GM19455 (cell line): ENCODE data around the gene KCNE5.
"Not testable (repeated sequence)": the region's sequence is repeated elsewhere in the genome, so short reads cannot be mapped to it uniquely, and the experiment has no call there.

ENCODE experiments used
- ATAC-seq: cut with Tn5 transposase; IDR thresholded peaks from one replicate; pipeline ENCODE4 v1.9.1; 2021; ENCODE audit not compliant: unreplicated experiment

Gene KCNE5

GRCh38 chrX:109619771-109620170 lies 5.2 kb downstream of the KCNE5 start:
- no peak for ATAC-seq

DNA sequence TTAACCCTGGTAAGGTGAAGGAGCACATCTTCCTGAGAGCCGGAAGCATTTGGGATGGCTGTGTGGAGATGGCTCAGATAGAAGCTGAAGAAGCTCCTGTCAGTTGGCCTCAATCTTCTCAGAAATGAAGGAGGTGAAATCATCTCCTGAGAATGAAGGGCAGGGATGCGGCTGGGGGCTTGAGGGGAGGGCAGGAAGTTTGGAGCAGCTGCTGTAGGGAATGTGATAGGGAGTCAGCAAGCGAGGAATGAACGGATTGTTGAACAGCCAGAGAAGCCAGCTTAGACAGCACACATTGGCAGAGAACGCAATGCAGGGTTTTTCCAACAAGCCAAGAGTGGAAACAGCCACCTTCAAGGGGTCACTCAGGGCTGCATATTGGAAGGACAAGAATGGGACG lies 10.0 kb downstream of the KCNE5 start:
- no peak for ATAC-seq

GRCh38 chrX:109601486-109601885 lies 23.5 kb downstream of the KCNE5 start:
- ATAC-seq, result no peak

DNA sequence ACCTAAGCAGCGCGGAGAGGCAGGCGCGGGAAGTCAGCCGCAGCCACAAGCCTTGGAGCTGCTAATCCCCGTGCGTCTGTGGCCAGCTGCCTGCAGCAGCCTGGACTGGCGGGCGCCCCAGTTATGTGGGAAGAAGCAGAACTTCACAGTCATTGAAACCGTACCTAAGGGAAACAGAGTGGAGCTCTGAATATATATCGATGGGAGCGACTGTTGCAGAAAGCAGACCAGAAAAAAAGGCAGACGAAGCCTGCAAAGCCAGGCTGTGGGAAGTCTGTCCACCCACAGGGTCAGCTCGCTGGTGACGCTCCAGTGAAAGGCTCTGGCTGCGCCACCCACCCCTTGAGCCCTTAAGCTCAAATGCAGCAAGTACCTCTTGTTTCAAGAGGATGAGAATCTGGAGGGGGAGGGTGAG lies 24.7 kb downstream of the KCNE5 start:
- no peak for ATAC-seq

DNA sequence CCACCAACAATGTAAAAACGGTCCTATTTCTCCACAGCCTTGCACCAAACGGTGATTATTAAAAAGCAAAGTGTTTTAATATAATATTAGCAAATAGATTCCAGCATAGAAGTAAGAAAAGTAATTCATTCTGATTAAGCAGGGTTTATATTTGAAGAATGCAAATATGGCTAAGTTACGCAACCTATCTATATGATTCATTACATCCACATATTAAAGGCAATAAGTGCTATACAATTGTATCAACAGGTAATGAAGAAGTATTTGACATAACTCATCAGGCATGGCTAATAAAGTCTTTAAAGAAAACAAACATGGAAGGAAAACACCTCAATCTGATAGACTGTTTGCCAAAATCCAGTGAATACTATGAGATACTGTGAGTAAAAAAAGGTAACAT lies 29.0 kb downstream of the KCNE5 start:
- ATAC-seq, result no peak

GRCh38 chrX:109590176-109590575 lies 34.8 kb downstream of the KCNE5 start:
- ATAC-seq, result no peak

DNA sequence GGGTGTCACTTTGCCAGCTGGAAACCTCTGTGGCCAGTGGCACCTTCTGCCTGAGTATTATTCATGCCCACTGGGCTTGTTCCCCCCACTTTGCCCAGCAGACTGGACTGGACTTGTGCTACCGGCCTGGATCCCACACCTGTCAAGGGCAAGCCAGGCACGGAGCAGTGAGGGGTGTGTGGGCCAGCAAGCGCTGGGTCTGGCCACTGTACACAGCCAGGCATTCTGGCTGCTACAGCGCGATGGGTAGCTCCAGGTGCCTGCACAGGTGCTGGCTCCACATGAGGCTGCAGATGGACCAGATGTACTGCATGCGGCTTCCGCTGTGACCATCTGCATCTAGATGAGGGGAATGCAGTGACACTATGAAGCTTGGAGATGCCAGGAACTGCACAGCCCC lies 39.5 kb downstream of the KCNE5 start:
- ATAC-seq, result no peak

DNA sequence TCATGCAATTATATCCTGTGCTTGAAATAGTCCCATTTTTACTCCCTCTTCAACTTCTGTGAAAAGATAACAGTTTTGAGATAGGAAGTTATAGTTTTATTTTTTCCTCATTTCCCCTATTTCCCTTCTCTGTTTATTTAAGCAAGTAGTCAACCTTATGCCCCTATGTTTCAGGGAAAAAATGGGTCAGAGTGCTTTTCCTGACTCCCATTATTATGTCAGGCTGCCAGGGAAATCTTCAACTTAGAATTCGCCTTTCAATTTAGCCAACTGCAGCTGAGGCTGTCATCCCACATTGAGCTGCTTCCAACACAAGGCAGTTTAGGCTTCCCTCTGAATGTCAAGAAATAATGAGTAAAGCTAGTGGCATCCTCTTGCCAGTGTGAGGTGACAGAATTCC lies 46.1 kb downstream of the KCNE5 start:
- ATAC-seq, result no peak

GRCh38 chrX:109577055-109577454 lies 47.9 kb downstream of the KCNE5 start:
- no peak for ATAC-seq

DNA sequence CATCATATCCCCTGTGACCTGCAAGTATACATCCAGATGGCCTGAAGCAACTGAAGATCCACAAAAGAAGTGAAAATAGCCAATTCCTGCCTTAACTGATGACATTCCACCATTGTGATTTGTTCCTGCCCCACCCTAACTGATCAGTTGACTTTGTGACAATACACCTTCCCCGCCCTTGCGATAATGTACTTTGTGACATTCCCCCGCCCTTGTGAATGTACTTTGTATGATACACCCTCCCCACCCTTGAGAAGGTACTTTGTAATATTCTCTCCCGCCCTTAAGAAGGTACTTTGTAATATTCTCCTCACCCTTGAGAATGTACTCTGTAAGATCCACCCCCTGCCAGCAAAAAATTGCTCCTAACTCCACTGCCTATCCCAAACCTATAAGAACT lies 48.9 kb downstream of the KCNE5 start:
- ATAC-seq, result not testable (repeated sequence)
